GM12878 (cell line): ENCODE measurements around the gene N4BP2L1.

Experiments used
- CBX3 ChIP-seq: fragments of 200-600 bp; sonication (generic); IDR thresholded peaks from 2 replicates; pipeline ENCODE4 v1.6.1; 2016; ENCODE audit warnings: low read depth, borderline replicate concordance
- CTCF ChIP-seq, 3 experiments: IDR thresholded peaks in 2 of 3; conservative IDR thresholded peaks in 1 of 3; 2 replicates each; pipeline ENCODE4 v1.5.1; 2011; ENCODE audit warnings: low read depth in 3 of 3, low read length in 3 of 3, mild to moderate bottlenecking in 3 of 3, control low read depth in 2 of 3, moderate library complexity in 2 of 3, inconsistent platforms in 1 of 3, mixed read lengths in 1 of 3; ENCODE audit not compliant: control insufficient read depth in 2 of 3, insufficient read depth in 1 of 3; ENCODE audit errors: extremely low read depth in 1 of 3
- EZH2 ChIP-seq: IDR thresholded peaks from 2 replicates; pipeline ENCODE4 v1.6.1; 2012; ENCODE audit warnings: low read depth, mild to moderate bottlenecking, control low read depth, inconsistent platforms, low read length, borderline replicate concordance; ENCODE audit not compliant: control insufficient read depth
- MAX ChIP-seq: IDR thresholded peaks from 2 replicates; pipeline ENCODE4 v1.6.1; 2012; ENCODE audit warnings: low read depth, low read length, improper control_type of control experiment
- MEF2B ChIP-seq: fragments of 450-650 bp; IDR thresholded peaks from 2 replicates; pipeline ENCODE4 v1.6.1; 2018; ENCODE audit warnings: mild to moderate bottlenecking, moderate library complexity; ENCODE audit not compliant: partially characterized antibody, poor library complexity, severe bottlenecking
- MXI1 ChIP-seq: fragments of 150-350 bp; IDR thresholded peaks from 2 replicates; pipeline ENCODE4 v1.6.1; 2011; ENCODE audit warnings: low read depth, mild to moderate bottlenecking, inconsistent platforms, low read length, improper control_type of control experiment
- PBX3 ChIP-seq: IDR thresholded peaks from 2 replicates; pipeline ENCODE4 v1.6.1; 2011; ENCODE audit warnings: mild to moderate bottlenecking, low read depth, low read length, moderate library complexity; ENCODE audit not compliant: insufficient replicate concordance
- POLR2A ChIP-seq: IDR thresholded peaks from 2 replicates; pipeline ENCODE4 v1.6.1; 2011; ENCODE audit warnings: low read depth, mild to moderate bottlenecking, low read length
- RAD21 ChIP-seq: IDR thresholded peaks from 2 replicates; pipeline ENCODE4 v1.6.1; 2011; ENCODE audit warnings: mild to moderate bottlenecking, low read depth, low read length, moderate library complexity; ENCODE audit not compliant: insufficient read depth
- REST ChIP-seq: IDR thresholded peaks from 2 replicates; pipeline ENCODE4 v1.6.1; 2012; ENCODE audit warnings: mild to moderate bottlenecking, low read depth, low read length
- SP1 ChIP-seq: IDR thresholded peaks from one replicate; pipeline ENCODE4 v1.6.1; 2011; ENCODE audit warnings: low read depth, low read length
- TAF1 ChIP-seq: IDR thresholded peaks from 2 replicates; pipeline ENCODE4 v1.6.1; 2011; ENCODE audit warnings: mild to moderate bottlenecking, low read depth, low read length, borderline replicate concordance
- YBX1 ChIP-seq: fragments of 450-650 bp; IDR thresholded peaks from 2 replicates; pipeline ENCODE4 v1.6.1; 2016; ENCODE audit warnings: antibody characterized with exemption

GRCh38 chr13:32430018-32430747 lies 2.3 kb upstream of the N4BP2L1 start:
- no peak for TF ChIP-seq TAF1
- TF ChIP-seq CTCF (IDR thresholded peaks at IDR 0.05 in 2 of 3, conservative IDR thresholded peaks at IDR 0.05 in 1 of 3; ENCODE audit: control insufficient read depth in 2 of 3, extremely low read depth in 1 of 3, insufficient read depth in 1 of 3, low read depth in 3 of 3, low read length in 3 of 3): no peak
- TF ChIP-seq MXI1: no peak
- no peak for TF ChIP-seq RAD21
- no peak for TF ChIP-seq CBX3
- TF ChIP-seq REST: no peak
- no peak for TF ChIP-seq YBX1
- no peak for TF ChIP-seq MEF2B
- TF ChIP-seq PBX3: no peak
- TF ChIP-seq EZH2: no peak
- no peak for TF ChIP-seq POLR2A
- no peak for TF ChIP-seq SP1
- TF ChIP-seq MAX: no peak
